IMR-90 (cell line): ENCODE data around the gene SPATA9. TPM values are rescaled to one million over a fixed set of nuclear protein-coding genes. Genes with fewer than 3 reads are reported as not detected.
A peak's percentile ranks its signal among the peaks of the same experiment; 100 is the strongest.

Experiments
- ATAC-seq: fragments of 200-7000 bp; cut with Tn5 transposase; 2 replicates; pipeline ENCODE4 v1.9.1; 2020; ENCODE audit warnings: low read depth, mild to moderate bottlenecking, moderate library complexity
- BruUV-seq: library from RNA; stranded (reverse); fragments of 400-500 nt; replicated peaks from 2 replicates; lab custom pipeline; 2021; lab: Mats Ljungman, UMichigan
- CTCF ChIA-PET: fragments of 300-600 bp; formaldehyde crosslinking; extraction: SDS; loops from one replicate; lab custom pipeline; 2021; ENCODE audit warnings: antibody characterized with exemption; lab: Yijun Ruan, JAX
- POLR2A ChIA-PET: fragments of 300-600 bp; sonication (Branson Sonifier 250); formaldehyde crosslinking; loops from one replicate; lab custom pipeline; 2022; ENCODE audit warnings: antibody characterized with exemption; ENCODE audit not compliant: unreplicated experiment; lab: Charles Lee
- DNase-seq: peaks from one replicate; pipeline ENCODE4 v3.0.0; 2013
- H2AFZ ChIP-seq: replicated peaks from 2 replicates; pipeline ENCODE3; 2013; ENCODE audit warnings: low read length, mild to moderate bottlenecking; ENCODE audit not compliant: poor library complexity
- H2AK5ac ChIP-seq: 2 replicates; pipeline ENCODE4 v1.6.1; 2013; ENCODE audit warnings: low read depth, low read length, inconsistent platforms
- H2AK9ac ChIP-seq: replicated peaks from 2 replicates; pipeline ENCODE3; 2013; ENCODE audit warnings: mild to moderate bottlenecking, low read depth, low read length, moderate library complexity; ENCODE audit not compliant: poor library complexity
- H2BK120ac ChIP-seq: 2 replicates; pipeline ENCODE4 v1.6.1; 2013; ENCODE audit warnings: low read depth, low read length, inconsistent platforms
- H2BK15ac ChIP-seq: 3 replicates; pipeline ENCODE4 v1.6.1; 2013; ENCODE audit warnings: low read depth, low read length, inconsistent platforms
- H2BK20ac ChIP-seq: 2 replicates; pipeline ENCODE4 v1.6.1; 2013; ENCODE audit warnings: low read depth, mild to moderate bottlenecking, inconsistent platforms, low read length, moderate library complexity
- H2BK5ac ChIP-seq: 2 replicates; pipeline ENCODE4 v1.6.1; 2013; ENCODE audit warnings: mild to moderate bottlenecking, low read depth, low read length, inconsistent platforms; ENCODE audit not compliant: poor library complexity, severe bottlenecking
- H3K14ac ChIP-seq: replicated peaks from 2 replicates; pipeline ENCODE4 v1.6.1; 2013; ENCODE audit warnings: low read depth, low read length, inconsistent platforms
- H3K18ac ChIP-seq: 2 replicates; pipeline ENCODE4 v1.6.1; 2013; ENCODE audit warnings: low read depth, low read length, control low read depth
- H3K23ac ChIP-seq: 2 replicates; pipeline ENCODE4 v1.6.1; 2013; ENCODE audit warnings: low read depth, low read length, inconsistent platforms
- H3K27ac ChIP-seq: 2 replicates; pipeline ENCODE4 v1.5.1; 2013; ENCODE audit warnings: mild to moderate bottlenecking, control low read depth, low read length; ENCODE audit not compliant: insufficient read depth
- H3K27me3 ChIP-seq: 2 replicates; pipeline ENCODE4 v1.6.1; 2013; ENCODE audit warnings: low read length; ENCODE audit not compliant: control insufficient read depth, insufficient read depth
- H3K36me3 ChIP-seq: 2 replicates; pipeline ENCODE4 v1.6.1; 2013; ENCODE audit warnings: low read length, mixed read lengths; ENCODE audit not compliant: control insufficient read depth, insufficient read depth
- H3K4ac ChIP-seq: 2 replicates; pipeline ENCODE4 v1.6.1; 2013; ENCODE audit warnings: low read depth, low read length, inconsistent platforms
- H3K4me1 ChIP-seq: 2 replicates; pipeline ENCODE4 v1.6.1; 2013; ENCODE audit warnings: low read length, mixed read lengths; ENCODE audit not compliant: control insufficient read depth, insufficient read depth
- H3K4me2 ChIP-seq: 2 replicates; pipeline ENCODE4 v1.6.1; 2013; ENCODE audit warnings: low read depth, mild to moderate bottlenecking, control low read depth, low read length, moderate library complexity
- H3K4me3 ChIP-seq: 2 replicates; pipeline ENCODE4 v1.5.1; 2013; ENCODE audit warnings: low read depth, mild to moderate bottlenecking, control low read depth, low read length, moderate library complexity; ENCODE audit not compliant: insufficient read depth
- H3K56ac ChIP-seq: 2 replicates; pipeline ENCODE4 v1.6.1; 2013; ENCODE audit warnings: low read length, inconsistent platforms; ENCODE audit not compliant: insufficient read depth; ENCODE audit errors: extremely low read depth
- H3K79me1 ChIP-seq, 2 experiments: 2 replicates each; pipeline ENCODE4 v1.6.1; 2013; ENCODE audit warnings: low read length in 2 of 2, inconsistent platforms in 1 of 2, low read depth in 1 of 2
- H3K9ac ChIP-seq: 2 replicates; pipeline ENCODE4 v1.6.1; 2013; ENCODE audit warnings: low read depth, low read length, control low read depth
- H3K9me1 ChIP-seq: 2 replicates; pipeline ENCODE4 v1.6.1; 2013; ENCODE audit warnings: low read length, inconsistent platforms; ENCODE audit not compliant: insufficient read depth
- H3K9me3 ChIP-seq: 2 replicates; pipeline ENCODE4 v1.6.1; 2013; ENCODE audit warnings: low read length; ENCODE audit not compliant: control insufficient read depth, insufficient read depth
- H4K20me1 ChIP-seq: 2 replicates; pipeline ENCODE4 v1.6.1; 2013; ENCODE audit warnings: low read length, inconsistent platforms; ENCODE audit not compliant: insufficient read depth
- H4K5ac ChIP-seq: 2 replicates; pipeline ENCODE4 v1.6.1; 2013; ENCODE audit warnings: mild to moderate bottlenecking, low read depth, low read length, control low read depth
- H4K8ac ChIP-seq, 2 experiments: 2 replicates each; pipeline ENCODE4 v1.6.1; 2013; ENCODE audit warnings: low read depth in 2 of 2, low read length in 2 of 2, control low read depth in 1 of 2, inconsistent platforms in 1 of 2
- H4K91ac ChIP-seq: 2 replicates; pipeline ENCODE4 v1.6.1; 2013; ENCODE audit warnings: low read depth, low read length, inconsistent platforms; ENCODE audit not compliant: insufficient read depth
- CTCF ChIP-seq: conservative IDR thresholded peaks from 2 replicates; pipeline ENCODE4 v1.5.1; 2012; ENCODE audit warnings: mild to moderate bottlenecking, low read depth, low read length, improper control_type of control experiment
- FOS ChIP-seq: fragments of 150-350 bp; IDR thresholded peaks from 2 replicates; pipeline ENCODE4 v1.6.1; 2016; ENCODE audit warnings: low read depth, low read length
- MAZ ChIP-seq: IDR thresholded peaks from 2 replicates; pipeline ENCODE4 v1.6.1; 2012; ENCODE audit warnings: low read depth, mild to moderate bottlenecking, low read length, improper control_type of control experiment, moderate library complexity, borderline replicate concordance
- RCOR1 ChIP-seq: IDR thresholded peaks from 2 replicates; pipeline ENCODE4 v1.6.1; 2012; ENCODE audit warnings: mild to moderate bottlenecking, low read length, improper control_type of control experiment; ENCODE audit not compliant: insufficient replicate concordance
- RFX5 ChIP-seq: IDR thresholded peaks from 2 replicates; pipeline ENCODE4 v1.8.0; 2012; ENCODE audit warnings: low read depth, mild to moderate bottlenecking, low read length, moderate library complexity
- WGBS, 2 experiments: methylation state at CpG; one replicate each; pipeline versions ENCODE4 v1.1.5 to v1.1.7; 2013; ENCODE audit warnings: missing lambda C conversion rate in 2 of 2; ENCODE audit not compliant: insufficient read length in 1 of 2; ENCODE audit errors: extremely low coverage in 2 of 2; 5-methylcytosine and 5-hydroxymethylcytosine counted together
- dilution Hi-C: fragments of 300-500 bp; cut with HindIII; formaldehyde crosslinking; loops from one replicate; pipeline ENCODE4 v1.14.3; 2018; ENCODE audit warnings: low sequenced_read_pairs; ENCODE audit not compliant: unreplicated experiment
- in situ Hi-C: fragments of 300-500 bp; cut with MboI; formaldehyde crosslinking; loops from 3 replicates; pipeline ENCODE4 v1.14.3; 2019; ENCODE audit warnings: low sequenced_read_pairs, inconsistent platforms, mixed read lengths
- intact Hi-C: fragments of 100-400 bp; cut with micrococcal nuclease; formaldehyde crosslinking; loops from 2 replicates; pipeline ENCODE4 v1.10.0; 2022
- polyA plus RNA-seq, 3 experiments: library from polyadenylated mRNA; depleted of rRNA; stranded (reverse); fragments of >200 nt; gene quantifications; 2 replicates each; pipeline ENCODE4 v1.2.3, GENCODE V29; 2012; ENCODE audit warnings: low replicate concordance in 1 of 3
- total RNA-seq: library from RNA; depleted of rRNA; stranded (reverse); fragments of >200 nt; gene quantifications from 2 replicates; pipeline ENCODE4 v1.2.3, GENCODE V29; 2012

SPATA9 gene
- total and polyA plus RNA-seq, 2 of the 4 experiments (the other 2 are of a cell fraction) = 0.72 to 0.86 TPM

GRCh38 chr5:95730011-95730700 lies 47.4 kb upstream of the SPATA9 start:
- H3K27ac ChIP-seq = peak overlapping the region; percentile 100; the same call in 1 of the 2 replicates
- H4K20me1 ChIP-seq = peaks cover 12% of the 10 kb centered on the region; the same call in 1 of the 2 replicates
- peak overlapping the region; percentile 51 for H4K91ac ChIP-seq
- H3K27me3 ChIP-seq = no peaks in the 10 kb centered on the region
- peak overlapping the region; percentile 98 for H3K4me3 ChIP-seq
- H3K18ac ChIP-seq = peak overlapping the region; percentile 84
- in situ Hi-C loops (loop anchor here (5.0 kb wide), 1 partner anchor 63 kb away; no protein-coding TSS in a partner anchor), dilution Hi-C loops (no loop called here), intact Hi-C loops (loop anchor here (5.0 to 10.0 kb wide), 2 partner anchors 83 to 175 kb away; partner anchors contain the start of genes ARSK, RFESD and SKIC3)
- H3K9ac ChIP-seq = peak overlapping the region; percentile 74; the same call in 1 of the 2 replicates
- H2BK20ac ChIP-seq = peak overlapping the region; percentile 58; the same call in 1 of the 2 replicates
- ATAC-seq = no peak
- H4K8ac ChIP-seq = peak overlapping the region; percentile 36 to 63; a peak in 3 of 4 replicates
- ChIA-PET CTCF (interaction anchor here (0.8 to 2.1 kb wide), 4 partner anchors 39 to 116 kb away, joined by 3 to 12 read pairs (median 4); no protein-coding TSS in a partner anchor), POLR2A (interaction anchor here (0.6 to 1.7 kb wide), 5 partner anchors 9 to 126 kb away, joined by 3 to 7 read pairs (median 5); partner anchors contain the start of gene GLRX)
- no peak overlapping the region for H2AK9ac ChIP-seq
- peaks cover under 1% of the 10 kb centered on the region; the same call in 1 of the 2 replicates for H3K36me3 ChIP-seq
- peak overlapping the region; percentile 29; the same call in 1 of the 2 replicates for H3K4ac ChIP-seq
- WGBS, 2 experiments = no CpG with 5 or more reads among the region's 11 CpGs
- H2AK5ac ChIP-seq = no peak overlapping the region
- peak; percentile 33 for DNase-seq
- H3K4me2 ChIP-seq = peak overlapping the region; percentile 70
- H2BK120ac ChIP-seq = peak overlapping the region; percentile 39
- H3K4me1 ChIP-seq = peaks cover 12% of the 10 kb centered on the region
- peaks cover 7% of the 10 kb centered on the region; the same call in 1 of the 2 replicates for H3K9me1 ChIP-seq
- peak overlapping the region; percentile 78 for H3K56ac ChIP-seq
- H3K9me3 ChIP-seq = no peaks in the 10 kb centered on the region
- BruUV-seq = TSS peak; percentile 69
- peak overlapping the region; percentile 95 for H2BK5ac ChIP-seq
- peak overlapping the region; percentile 66; the same call in 1 of the 2 replicates for H3K14ac ChIP-seq
- peak overlapping the region; percentile 82; the same call in 1 of the 2 replicates for H3K23ac ChIP-seq
- H4K5ac ChIP-seq = peak overlapping the region; percentile 82; the same call in 1 of the 2 replicates
- H2BK15ac ChIP-seq = peak overlapping the region; percentile 7; the same call in 1 of the 3 replicates
- peaks cover 3 to 38% of the 10 kb centered on the region in 2 experiments; a peak in 2 of 4 replicates for H3K79me1 ChIP-seq
- TF ChIP-seq RCOR1 = no peak
- no peak for TF ChIP-seq FOS
- no peak for TF ChIP-seq CTCF
- TF ChIP-seq MAZ = no peak
- TF ChIP-seq RFX5 = no peak
- no peak overlapping the region for H2AFZ ChIP-seq
